ENCODE data around the gene SRPK3.

The SRPK3 gene

DNA sequence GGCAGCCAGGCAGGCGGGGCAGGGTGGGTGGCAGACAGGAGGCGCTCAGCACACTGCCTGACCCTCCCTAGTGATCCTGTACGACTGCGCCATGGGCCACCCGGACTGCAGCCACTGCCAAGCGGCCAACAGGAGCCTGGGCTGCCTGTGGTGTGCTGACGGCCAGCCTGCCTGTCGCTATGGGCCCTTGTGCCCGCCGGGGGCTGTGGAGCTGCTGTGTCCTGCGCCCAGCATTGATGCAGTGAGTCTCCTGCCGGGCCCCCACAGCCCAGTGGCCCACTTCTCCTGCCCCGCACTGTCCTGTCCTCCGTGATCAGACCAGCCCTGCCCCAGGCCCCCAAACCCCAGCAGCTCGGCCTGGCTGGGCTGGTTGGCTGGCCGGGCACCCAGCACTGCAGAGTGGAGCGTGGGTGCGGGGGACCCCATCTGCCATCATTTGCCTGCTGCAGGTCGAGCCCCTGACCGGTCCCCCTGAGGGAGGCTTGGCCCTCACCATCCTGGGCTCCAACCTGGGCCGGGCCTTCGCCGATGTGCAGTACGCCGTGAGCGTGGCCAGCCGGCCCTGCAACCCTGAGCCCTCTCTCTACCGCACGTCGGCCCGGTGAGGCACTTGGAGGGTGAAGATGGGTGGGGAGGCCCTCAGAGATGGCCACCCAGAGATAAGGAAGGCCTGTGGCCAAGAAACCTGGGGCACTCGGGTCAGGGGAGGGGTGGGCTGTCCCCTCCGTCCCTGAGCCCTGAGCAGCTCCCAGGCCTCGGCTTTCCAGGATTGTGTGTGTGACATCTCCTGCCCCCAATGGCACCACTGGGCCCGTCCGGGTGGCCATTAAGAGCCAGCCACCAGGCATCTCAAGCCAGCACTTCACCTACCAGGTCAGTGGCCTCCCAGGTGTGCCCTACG lies 9.2 kb upstream of the SRPK3 start:
- no peak for DNase-seq

DNA sequence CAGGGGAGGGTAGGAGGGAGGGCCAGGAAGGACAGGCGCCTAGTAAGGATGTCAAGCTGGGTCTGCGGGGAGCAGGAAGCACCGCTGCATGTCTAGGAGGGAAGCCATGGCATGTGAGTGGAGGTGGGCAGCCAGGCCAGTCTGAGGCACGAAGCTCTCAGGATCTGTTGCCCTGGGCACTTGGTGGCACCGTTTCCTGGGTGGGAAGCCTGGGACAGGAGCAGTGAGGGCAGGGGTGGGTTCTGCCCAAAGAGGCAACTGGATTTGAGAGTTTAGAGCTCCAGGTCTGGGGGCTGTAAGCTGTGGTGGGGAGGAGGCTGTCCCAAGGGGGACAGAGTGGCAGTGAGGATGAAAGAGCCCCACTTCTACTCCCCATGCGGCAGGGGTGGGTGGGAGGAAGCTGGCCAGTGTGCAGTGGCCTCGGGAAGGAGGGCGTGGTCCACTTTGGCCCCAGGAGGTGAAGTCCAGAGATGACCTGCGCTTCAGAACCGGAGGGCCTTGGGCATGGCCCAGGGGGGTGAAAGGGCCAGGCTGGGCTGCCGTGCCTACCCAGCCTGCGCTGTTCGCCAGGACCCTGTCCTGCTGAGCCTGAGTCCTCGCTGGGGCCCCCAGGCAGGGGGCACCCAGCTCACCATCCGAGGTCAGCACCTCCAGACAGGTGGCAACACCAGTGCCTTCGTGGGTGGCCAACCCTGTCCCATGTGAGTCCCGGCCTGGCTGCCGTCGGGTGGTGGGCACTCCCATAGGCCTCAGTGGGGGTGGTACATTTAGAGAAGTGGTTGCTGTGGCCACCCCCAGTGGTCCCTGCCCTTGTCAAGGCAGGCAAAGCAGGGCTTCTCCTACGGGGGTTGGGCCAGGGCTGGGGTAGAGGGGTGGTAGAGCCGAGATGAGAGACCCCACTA lies 8.3 kb upstream of the SRPK3 start:
- no peak for DNase-seq

DNA sequence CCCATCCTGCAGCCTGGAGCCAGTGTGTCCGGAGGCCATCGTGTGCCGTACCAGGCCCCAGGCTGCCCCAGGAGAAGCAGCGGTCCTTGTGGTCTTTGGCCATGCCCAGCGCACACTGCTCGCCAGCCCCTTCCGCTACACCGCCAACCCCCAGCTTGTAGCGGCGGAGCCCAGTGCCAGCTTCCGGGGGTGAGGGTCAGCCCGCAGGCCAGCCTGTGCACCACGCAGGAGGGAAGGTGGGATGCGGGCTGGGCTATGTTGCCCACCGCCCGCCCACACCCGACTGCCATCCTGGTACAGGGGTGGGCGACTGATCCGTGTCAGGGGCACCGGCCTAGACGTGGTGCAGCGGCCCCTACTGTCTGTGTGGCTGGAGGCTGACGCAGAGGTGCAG lies 7.6 kb upstream of the SRPK3 start:
- DNase-seq: no peak

DNA sequence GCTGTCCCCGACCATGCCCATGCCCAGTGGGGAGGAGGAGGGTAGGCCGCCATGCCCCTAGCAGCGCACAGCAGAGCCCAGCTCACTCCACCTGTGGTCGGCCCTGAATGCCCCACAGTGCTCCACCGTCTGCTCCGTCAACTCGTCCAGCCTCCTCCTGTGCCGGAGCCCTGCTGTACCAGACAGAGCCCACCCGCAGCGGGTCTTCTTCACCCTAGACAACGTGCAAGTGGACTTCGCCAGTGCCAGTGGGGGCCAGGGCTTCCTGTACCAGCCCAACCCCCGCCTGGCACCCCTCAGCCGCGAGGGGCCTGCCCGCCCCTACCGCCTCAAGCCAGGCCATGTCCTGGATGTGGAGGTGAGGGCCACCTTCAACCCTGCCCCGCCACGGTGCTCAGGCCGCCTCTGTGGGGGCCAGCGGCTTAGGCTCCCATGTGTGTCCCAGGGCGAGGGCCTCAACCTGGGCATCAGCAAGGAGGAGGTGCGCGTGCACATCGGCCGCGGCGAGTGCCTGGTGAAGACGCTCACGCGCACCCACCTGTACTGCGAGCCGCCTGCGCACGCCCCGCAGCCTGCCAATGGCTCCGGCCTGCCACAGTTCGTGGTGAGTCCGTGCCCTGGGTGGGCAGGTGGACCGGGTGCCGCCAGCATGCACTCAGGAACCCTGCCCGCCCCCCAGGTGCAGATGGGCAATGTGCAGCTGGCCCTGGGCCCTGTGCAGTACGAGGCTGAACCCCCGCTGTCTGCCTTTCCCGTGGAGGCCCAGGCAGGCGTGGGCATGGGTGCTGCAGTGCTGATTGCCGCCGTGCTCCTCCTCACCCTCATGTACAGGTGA lies 6.9 kb upstream of the SRPK3 start:
- no peak for DNase-seq

DNA sequence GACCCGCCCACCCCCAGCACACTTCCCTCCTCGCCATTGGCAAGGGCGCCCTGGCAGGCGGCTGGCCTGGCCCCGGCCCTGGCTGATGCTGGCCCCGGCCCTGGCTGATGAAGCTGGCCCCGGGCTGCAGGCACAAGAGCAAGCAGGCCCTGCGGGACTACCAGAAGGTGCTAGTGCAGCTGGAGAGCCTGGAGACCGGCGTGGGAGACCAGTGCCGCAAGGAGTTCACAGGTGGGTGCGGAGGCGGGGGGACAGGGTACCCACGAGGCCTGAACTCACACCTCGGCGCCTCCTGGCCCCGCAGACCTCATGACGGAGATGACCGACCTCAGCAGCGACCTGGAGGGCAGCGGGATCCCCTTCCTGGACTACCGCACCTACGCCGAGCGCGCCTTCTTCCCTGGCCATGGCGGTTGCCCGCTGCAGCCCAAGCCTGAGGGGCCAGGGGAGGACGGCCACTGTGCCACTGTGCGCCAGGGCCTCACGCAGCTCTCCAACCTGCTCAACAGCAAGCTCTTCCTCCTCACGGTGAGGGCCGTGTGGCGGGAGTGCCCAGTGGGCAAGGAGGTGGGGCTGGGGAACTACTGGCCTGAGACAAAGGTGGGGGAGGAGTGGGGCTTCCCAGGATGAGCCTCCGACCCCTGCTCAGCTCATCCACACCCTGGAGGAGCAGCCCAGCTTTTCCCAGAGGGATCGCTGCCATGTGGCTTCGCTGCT lies 6.1 kb upstream of the SRPK3 start:
- DNase-seq: no peak

DNA sequence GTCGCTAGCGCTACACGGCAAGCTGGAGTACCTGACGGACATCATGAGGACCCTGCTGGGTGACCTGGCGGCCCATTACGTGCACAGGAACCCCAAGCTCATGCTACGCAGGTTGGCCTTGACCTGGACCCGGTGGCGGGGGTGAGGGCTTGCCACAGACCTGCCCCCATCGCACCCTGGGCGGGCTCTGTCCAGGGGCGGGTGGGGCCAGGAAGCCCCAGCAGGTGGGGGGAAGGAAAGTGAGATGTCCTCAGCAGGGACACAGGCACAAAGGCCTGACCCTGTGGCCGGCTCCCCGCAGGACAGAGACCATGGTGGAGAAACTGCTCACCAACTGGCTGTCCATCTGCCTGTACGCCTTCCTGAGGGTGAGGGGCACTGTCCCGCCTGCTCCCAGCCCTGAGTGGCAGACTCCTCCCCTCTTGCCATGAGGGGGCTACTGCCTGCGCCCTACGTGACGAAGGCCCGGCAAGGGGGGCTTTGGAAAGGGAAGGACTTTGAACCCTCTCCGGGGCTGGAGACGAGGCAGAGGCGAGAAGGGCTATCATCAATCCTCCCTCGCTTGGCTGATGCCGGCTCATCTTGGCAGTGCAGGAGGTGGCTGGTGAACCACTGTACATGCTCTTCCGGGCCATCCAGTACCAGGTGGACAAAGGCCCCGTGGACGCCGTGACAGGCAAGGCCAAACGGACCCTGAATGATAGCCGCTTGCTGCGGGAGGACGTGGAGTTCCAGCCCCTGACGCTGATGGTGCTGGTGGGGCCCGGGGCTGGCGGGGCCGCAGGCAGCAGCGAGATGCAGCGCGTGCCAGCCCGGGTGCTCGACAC lies 5.3 kb upstream of the SRPK3 start:
- DNase-seq: no peak

DNA sequence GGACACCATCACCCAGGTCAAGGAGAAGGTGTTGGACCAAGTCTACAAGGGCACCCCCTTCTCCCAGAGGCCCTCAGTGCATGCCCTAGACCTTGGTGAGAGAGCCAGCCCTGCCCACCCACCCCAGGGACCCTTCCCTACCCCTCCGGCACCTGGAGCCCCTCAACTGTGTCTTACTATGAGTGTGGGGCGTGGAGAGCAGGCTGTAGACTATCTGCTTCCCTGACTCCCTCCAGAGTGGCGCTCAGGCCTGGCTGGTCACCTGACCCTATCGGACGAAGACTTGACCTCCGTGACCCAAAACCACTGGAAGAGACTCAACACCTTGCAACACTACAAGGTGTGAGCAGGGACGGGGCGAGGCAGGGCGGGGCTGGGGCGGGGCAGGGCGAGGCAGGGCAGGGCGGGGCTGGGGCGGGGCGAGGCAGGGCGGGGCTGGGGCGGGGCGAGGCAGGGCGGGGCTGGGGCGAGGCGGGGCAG lies 4.7 kb upstream of the SRPK3 start:
- DNase-seq: no peak

DNA sequence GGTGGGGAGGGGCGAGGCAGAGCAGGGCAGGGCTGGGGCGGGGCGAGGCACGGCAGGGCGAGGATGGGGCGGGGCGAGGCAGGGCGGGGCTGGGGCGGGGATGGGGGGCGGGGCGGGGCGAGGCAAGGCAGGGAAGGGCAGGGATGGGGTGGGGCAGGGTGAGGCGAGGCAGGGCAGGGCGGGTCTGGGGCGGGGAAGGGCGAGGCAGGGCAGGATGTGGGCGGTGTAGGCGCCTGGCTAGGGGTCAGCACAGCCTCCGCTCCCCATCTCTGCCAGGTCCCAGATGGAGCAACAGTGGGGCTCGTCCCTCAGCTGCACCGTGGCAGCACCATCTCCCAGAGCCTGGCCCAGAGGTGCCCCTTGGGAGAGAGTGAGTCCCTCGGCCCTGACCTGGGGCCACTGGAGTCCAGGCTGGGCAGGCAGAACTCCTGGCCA lies 4.2 kb upstream of the SRPK3 start:
- DNase-seq: no peak

DNA sequence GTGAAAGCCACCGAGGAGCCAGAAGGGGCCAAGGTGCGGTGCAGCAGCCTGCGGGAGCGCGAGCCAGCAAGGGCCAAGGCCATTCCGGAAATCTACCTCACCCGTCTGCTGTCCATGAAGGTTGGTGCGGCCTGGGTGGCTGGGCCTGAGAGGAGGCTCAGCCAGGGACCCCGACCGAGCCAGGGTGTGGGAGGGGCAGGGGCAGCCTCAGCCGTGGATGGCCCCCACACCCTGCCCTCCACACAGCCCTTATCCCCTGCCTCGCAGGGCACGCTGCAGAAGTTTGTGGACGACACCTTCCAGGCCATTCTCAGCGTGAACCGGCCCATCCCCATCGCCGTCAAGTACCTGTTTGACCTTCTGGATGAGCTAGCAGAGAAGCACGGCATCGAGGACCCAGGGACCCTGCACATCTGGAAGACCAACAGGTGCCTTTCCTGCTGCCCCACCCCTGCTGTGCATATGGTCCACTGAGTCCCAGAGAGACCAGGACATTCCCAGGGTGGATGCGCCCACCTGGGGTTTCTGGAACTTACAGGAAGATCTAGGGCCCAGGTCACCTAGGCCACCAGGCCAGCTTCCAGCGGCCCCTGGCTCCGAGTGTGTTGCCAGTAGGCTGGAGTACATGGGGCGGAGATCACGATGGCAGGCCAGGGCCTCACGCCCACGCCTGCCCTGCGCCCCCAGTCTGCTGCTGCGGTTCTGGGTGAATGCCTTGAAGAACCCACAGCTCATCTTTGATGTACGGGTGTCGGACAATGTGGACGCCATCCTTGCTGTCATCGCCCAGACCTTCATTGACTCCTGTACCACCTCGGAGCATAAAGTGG lies 3.4 kb upstream of the SRPK3 start:
- no peak for DNase-seq

DNA sequence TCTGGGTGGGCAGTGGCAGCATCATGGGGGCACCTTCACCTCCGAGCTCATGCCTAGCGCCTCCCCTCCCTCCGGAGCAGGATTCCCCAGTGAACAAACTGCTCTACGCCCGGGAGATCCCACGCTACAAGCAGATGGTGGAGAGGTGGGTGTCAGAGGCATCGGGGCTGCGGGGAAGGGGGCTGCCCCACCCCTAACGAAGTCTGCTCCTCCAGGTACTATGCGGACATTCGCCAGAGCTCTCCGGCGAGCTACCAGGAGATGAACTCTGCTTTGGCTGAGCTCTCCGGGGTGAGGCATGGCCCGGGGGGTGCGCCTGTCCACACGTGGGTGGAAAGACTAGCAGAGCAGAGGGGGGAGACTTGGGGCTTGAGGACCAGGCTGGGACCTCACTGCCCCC lies 2.7 kb upstream of the SRPK3 start:
- DNase-seq: no peak

DNA sequence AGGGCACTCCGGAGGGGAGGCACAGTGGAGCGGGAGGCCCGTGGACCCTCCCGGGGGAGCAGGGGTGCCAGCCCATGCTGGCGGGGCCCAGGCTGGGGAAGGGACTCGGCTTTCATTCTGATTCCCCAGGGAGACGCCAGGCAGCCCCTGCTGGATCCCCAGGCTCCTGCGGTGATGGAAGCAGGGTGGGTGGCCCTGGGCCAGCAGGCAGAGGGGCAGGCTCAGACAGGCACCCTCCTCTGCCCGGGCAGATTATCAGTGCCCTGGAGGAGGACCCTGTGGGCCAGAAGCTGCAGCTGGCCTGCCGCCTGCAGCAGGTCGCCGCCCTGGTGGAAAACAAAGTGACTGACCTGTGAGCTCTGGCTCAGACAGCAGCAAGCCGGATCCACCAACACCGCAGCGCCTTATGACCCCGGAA lies 2.1 kb upstream of the SRPK3 start:
- DNase-seq: no peak

DNA sequence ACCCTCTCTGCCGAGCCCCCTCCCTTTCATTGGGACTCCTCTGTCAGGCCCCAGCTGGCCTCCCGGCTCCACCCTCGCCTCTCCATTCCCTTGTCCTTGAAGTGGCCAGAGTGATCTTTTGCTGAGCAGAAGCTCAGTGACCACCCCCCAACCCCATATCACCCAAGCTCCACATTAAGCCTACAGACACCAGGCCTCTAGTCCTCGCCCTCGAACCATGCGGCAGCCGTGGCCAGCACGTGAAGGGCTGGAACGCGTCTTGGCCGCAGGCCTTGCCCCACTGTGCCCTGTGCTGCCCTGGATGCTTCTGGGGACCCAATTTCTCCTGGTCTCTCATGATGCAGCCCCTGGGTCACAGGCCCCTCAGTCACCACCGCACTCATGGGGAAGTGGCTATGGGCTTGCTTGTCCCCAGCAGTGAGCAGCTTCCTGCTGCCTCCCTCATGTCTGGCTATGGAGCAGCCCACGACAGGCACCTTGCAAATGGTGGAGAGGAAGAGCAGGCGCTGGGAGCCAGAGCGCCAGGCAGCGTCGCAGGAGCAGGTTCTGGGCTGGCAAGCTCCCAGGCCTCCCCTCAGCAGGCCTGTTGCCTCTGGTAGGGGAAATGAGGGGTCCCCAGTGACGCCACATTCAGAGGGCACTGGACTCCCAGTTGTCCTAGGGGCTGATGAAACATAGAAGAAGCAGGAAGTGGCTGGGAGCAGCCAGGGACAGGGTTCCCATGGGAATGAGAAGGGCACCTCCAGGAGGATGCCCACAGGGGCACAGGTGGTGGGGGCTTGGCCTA lies 757 bp upstream of the SRPK3 start:
- no peak for DNase-seq

DNA sequence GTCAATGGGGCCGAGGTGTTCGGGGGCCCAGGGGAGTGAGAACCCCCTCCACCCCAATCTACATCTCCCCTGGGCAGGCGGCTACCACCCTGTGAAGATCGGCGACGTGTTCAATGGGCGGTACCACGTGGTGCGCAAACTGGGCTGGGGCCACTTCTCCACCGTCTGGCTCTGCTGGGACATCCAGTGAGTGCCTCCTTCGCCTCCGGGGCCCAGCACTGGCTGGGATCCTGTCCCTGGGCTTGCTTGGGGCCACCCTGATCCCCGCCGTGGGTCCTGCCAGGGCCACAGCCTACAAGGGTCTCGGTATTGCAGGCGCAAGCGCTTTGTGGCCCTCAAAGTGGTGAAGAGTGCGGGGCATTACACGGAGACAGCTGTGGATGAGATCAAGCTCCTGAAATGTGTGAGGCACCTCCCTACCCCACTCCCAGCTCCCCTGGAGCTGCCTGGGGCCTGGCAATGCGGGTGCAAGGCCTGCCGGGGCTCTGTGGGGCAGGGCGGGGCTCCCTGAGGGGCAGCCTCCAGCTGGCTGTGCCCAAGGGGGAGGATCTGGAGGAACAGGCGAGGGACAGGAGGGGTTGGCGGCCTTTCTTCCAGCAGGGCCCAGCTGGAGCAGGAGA lies 697 bp downstream of the SRPK3 start:
- DNase-seq: peak in 1 of 2 experiments; percentile 33

DNA sequence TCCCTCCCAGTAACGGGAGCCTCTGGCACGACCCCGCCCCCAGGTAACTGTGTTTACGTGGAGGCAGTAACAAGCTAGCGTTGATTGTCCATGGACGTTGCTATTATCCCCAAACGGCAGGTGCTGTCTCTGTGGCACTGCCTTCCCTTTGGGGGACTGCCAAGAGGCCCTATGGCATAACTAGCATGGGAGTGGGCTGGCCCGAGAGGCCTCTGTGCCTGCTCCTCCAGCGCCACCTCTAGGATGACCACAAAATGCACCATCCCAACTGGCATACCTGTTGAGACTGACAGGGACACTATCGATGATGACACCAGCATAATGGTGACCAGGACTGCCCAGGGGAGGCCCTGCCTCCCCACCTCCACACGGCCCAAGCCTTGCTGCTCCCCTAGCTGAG lies 1.5 kb downstream of the SRPK3 start:
- peak; percentile 80 to 83 for DNase-seq

DNA sequence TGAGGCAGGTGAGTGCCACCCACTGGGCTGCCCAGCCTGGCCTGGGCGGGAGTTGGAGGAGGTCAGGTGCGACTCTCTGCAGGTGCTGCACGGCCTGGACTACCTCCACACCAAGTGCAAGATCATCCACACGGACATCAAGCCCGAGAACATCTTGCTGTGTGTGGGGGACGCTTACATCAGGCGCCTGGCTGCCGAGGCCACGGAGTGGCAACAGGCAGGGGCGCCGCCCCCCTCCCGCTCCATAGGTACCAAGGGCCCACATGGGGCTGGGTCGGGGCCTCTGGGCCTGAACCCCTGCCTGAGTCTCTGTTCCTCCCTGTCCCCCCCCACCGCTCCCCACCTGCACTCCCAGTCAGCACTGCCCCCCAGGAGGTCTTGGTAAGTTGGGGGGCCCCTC lies 2.0 kb downstream of the SRPK3 start:
- DNase-seq: no peak

DNA sequence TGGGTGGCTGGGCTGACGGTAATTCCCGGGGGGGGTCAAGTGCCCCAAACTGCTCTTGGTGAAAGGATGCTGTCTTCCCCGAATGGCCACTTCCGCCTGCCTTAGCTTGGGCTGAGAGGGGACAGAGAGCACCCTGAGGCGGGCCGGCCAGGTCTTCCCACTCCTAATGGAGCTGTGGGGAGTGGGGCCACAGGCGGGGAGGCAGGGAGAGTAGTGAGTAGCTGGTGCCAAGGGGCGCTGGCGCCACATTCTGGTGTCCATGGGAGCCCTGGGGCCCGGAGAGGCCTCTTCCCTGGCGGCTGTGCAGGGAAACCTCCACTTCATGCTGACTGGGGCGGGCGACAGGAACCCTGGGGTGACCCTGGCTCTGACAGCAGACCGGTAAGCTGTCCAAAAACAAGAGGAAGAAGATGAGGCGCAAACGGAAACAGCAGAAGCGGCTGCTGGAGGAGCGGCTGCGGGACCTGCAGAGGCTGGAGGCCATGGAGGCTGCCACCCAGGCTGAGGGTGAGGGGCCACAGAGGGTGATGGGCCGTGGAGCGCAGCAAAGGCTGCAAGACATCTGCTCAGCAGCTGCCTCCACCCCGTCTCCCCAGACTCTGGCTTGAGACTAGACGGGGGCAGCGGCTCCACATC lies 2.7 kb downstream of the SRPK3 start:
- DNase-seq: no peak

DNA sequence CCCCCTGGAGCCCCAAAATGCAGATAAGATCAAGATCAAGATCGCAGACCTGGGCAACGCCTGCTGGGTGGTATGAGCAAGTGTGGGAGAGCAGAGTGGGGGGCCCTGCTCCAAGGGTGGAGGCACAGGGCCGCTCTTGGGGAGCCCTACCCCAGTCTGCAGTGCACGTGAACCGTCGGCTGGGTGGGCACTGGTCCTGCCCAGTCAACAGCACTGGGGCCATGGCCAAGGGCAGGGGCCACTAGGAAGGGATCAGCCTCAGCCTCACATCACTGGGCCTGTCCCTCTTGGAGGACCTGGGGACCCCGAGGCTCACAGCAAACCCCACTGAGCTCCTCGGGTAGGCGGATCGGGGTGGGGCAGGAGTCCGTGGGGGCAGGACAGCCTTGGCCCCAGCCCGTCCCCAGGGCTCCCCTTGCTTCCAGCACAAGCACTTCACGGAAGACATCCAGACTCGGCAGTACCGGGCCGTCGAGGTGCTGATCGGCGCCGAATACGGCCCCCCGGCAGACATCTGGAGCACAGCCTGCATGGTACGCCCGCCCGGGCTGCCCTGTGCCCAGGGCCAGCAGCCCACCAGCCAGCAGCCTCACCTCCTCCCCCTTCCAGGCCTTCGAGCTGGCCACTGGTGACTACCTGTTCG lies 3.6 kb downstream of the SRPK3 start:
- no peak for DNase-seq

DNA sequence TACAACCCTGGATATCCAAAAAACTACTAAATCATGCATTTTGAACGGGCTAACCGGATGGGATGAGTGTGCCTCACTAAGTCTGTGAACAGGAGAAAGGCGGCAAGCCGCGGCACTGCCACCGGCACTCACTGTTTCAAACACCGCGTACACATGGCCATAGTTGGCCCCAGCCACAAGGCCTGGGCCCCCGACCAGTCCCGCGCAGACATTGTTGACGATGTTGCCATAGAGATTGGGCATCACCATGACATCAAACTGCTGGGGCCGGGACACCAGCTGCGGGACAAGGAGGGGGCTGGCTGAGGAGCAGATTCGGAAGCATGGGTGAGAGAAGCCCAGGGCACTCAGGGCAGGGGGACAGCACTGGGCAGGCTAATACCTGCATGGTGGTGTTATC lies 5.8 kb downstream of the SRPK3 start:
- DNase-seq: no peak
